Measurements from ENCODE around the gene LRP1B.

DNA sequence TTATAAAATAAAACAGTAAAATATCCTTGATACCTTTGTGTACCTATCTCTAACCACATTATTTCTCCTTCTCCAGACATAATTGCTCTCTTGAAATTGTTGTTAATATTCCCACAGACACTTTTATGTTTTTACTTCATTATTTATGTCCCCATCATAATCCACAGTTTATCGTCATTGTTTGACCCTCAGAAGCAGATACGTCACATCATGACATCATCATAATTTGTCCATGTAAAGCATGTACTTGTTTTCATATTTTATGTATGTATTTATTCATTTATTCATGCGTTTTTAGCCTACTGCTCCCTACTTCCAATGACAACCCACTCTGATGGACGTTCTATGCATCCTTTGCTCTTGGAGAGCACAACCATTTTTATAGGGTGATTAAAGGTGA lies 1943.7 kb downstream of the LRP1B start:
- TF ChIP-seq RARB (CRISPR knock-in tag; IDR thresholded peaks at IDR 0.05) (no peak), ZNF8 (CRISPR knock-in tag; IDR thresholded peaks at IDR 0.05) (no peak), ZFP3 (CRISPR knock-in tag; IDR thresholded peaks at IDR 0.05) (no peak), CSDC2 (CRISPR knock-in tag; IDR thresholded peaks at IDR 0.05) (no peak), SNAI2 (CRISPR knock-in tag; IDR thresholded peaks at IDR 0.05) (no peak), ESRRG (CRISPR knock-in tag; IDR thresholded peaks at IDR 0.05) (no peak), ZNF70 (CRISPR knock-in tag; IDR thresholded peaks at IDR 0.05) (no peak), ARNTL (CRISPR knock-in tag; IDR thresholded peaks at IDR 0.05; ENCODE audit: borderline replicate concordance, low read depth) (no peak)
- TF ChIP-seq, protein P1, sequence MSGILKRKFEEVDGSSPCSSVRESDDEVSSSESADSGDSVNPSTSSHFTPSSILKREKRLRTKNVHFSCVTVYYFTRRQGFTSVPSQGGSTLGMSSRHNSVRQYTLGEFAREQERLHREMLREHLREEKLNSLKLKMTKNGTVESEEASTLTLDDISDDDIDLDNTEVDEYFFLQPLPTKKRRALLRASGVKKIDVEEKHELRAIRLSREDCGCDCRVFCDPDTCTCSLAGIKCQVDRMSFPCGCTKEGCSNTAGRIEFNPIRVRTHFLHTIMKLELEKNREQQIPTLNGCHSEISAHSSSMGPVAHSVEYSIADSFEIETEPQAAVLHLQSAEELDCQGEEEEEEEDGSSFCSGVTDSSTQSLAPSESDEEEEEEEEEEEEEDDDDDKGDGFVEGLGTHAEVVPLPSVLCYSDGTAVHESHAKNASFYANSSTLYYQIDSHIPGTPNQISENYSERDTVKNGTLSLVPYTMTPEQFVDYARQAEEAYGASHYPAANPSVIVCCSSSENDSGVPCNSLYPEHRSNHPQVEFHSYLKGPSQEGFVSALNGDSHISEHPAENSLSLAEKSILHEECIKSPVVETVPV (CRISPR knock-in tag; IDR thresholded peaks at IDR 0.05) = no peak
- TF ChIP-seq, protein P2, sequence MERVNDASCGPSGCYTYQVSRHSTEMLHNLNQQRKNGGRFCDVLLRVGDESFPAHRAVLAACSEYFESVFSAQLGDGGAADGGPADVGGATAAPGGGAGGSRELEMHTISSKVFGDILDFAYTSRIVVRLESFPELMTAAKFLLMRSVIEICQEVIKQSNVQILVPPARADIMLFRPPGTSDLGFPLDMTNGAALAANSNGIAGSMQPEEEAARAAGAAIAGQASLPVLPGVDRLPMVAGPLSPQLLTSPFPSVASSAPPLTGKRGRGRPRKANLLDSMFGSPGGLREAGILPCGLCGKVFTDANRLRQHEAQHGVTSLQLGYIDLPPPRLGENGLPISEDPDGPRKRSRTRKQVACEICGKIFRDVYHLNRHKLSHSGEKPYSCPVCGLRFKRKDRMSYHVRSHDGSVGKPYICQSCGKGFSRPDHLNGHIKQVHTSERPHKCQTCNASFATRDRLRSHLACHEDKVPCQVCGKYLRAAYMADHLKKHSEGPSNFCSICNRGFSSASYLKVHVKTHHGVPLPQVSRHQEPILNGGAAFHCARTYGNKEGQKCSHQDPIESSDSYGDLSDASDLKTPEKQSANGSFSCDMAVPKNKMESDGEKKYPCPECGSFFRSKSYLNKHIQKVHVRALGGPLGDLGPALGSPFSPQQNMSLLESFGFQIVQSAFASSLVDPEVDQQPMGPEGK (CRISPR knock-in tag; IDR thresholded peaks at IDR 0.05; ENCODE audit: borderline replicate concordance) = no peak

Measured in SK-N-SH treated with all-trans-retinoic acid at 6 μM for 48 hours (cell line).